OCI-M2 (cell line): ENCODE results near the gene NCKIPSD.

ENCODE experiments used
- DNase-seq: peaks from one replicate; lab custom pipeline; 2025; ENCODE audit not compliant: unreplicated experiment; lab: John Stamatoyannopoulos, UW

NCKIPSD gene

DNA sequence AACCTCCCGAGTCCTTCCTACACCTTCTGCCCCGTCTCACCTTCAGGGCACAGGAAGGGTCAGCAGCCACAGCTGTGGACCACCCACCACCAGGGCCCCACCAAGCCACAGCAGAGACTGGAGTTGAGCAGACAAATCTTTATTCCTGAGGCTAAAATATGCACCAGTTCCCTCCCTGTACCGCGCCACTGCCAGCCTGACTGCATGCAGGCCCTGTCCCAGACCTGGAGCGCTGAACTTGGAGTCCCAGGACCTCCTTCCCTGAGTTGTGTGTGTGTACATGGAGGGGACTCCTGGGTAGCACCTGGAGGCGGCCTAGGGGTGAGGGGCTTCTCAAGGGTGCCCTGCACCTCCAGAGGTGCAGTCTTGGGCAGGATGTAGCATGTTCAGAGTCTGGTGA, 60.1 kb downstream of the NCKIPSD start:
- no peak for DNase-seq

DNA sequence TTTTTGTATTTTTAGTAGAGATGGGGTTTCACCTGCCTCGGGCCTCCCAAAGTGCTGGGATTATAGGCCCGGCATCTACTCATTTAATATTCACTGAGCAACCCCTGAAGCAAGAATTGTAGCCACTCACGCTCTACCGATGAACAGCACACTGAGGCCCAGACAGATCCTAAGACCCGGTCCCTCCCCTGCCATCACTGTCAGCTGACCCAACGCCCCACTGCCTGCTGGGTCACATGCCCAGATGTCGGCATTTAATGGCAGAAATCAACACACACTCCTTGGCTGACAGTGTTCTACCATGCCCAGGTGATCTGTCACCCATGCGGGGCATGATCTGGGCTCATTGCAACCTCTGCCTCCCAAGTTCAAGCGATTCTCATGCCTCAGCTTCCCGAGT, 60.9 kb downstream of the NCKIPSD start:
- DNase-seq: no peak

DNA sequence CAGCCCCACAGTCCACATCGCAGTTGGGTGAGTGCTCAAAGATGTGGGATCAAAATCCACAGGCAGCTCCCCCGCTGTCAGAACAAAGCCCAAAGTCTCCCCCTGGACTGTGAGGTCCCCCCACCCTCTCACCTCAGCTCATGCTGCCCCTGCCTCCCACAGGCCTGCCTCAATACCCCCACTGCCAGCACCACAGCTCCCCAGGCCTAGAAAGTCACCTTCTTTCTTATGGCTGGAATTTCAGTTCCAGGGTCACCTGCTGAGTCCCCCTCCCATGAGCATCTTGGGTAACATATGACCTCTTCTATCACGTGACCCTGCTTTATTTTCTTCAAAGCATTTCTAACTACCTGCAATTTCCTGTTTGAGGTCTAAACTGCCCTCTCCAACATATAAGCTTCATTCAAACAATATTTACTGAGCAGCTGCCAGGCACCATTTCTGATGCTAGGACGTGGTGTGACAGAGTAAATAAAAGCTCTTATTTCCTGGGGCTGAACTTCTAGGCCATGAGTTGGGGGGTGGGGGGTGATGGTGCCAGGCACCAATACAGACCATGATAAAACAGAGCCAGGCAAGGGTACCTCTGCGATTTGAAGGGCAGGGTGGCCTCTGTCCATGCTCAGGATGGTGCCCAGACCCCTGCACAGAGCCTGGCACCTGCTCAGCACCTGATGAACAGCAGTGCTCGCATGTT, 61.7 kb downstream of the NCKIPSD start:
- no peak for DNase-seq
